Mucosa of descending colon (tissue), 3 donors: ENCODE results near the gene CLDN5. TPM values are rescaled to one million over a fixed set of nuclear protein-coding genes. Genes with fewer than 3 reads are reported as not detected.

ENCODE experiments used
- ATAC-seq: fragments of 200-7000 bp; cut with Tn5 transposase; one replicate; pipeline ENCODE4 v1.9.1; 2020; ENCODE audit warnings: mild to moderate bottlenecking, moderate library complexity
- DNase-seq, 3 donors: peaks; one replicate each; pipeline ENCODE4 v3.0.0-alpha.2; 2020
- H3K36me3 ChIP-seq: fragments of 200-600 bp; one replicate; pipeline ENCODE4 v1.8.0; 2021; ENCODE audit warnings: low read depth, mild to moderate bottlenecking
- H3K4me1 ChIP-seq: fragments of 200-600 bp; one replicate; pipeline ENCODE4 v1.8.0; 2021; ENCODE audit warnings: low read depth, mild to moderate bottlenecking
- H3K4me3 ChIP-seq: fragments of 200-600 bp; one replicate; pipeline ENCODE4 v1.8.0; 2021; ENCODE audit warnings: mild to moderate bottlenecking
- H3K9me3 ChIP-seq: fragments of 200-600 bp; one replicate; pipeline ENCODE4 v1.8.0; 2021; ENCODE audit warnings: mild to moderate bottlenecking
- intact Hi-C, 2 donors: fragments of 100-400 bp; cut with DNase I in 1 of 2; cut with micrococcal nuclease in 1 of 2; formaldehyde crosslinking; loops; one replicate each; pipeline versions ENCODE4 v1.11.0 to v1.11.1; 2022; cut with DNase I, micrococcal nuclease
- total RNA-seq, 3 donors: library from RNA; stranded (reverse); fragmentation: NEBNext Ultra II Directional in 2 of 3; extraction: Animal tissue kit (Norgen Biotek cat#: 25700) in 2 of 3; gene quantifications; one replicate each; pipeline versions ENCODE4 v1.2.1 to v1.2.4, GENCODE V29; 2021 to 2023
- TF ChIP-seq, protein P1 (sequence below): fragments of 200-600 bp; IDR thresholded peaks from one replicate; pipeline ENCODE4 v1.8.0; 2022; ENCODE audit warnings: antibody characterized with exemption, mild to moderate bottlenecking
- donor health status: DM: no; HTN: no; CAD: no; lungs with moderate emphysema.
- donor health status: DM: no; HTN: no; CAD: no.
- donor health status: DM: no; HTN: yes; CAD: no.

The CLDN5 gene
- total RNA-seq, 3 donors from 2014 or later, result 22.0 to 34.7 (median 22.2) TPM

DNA sequence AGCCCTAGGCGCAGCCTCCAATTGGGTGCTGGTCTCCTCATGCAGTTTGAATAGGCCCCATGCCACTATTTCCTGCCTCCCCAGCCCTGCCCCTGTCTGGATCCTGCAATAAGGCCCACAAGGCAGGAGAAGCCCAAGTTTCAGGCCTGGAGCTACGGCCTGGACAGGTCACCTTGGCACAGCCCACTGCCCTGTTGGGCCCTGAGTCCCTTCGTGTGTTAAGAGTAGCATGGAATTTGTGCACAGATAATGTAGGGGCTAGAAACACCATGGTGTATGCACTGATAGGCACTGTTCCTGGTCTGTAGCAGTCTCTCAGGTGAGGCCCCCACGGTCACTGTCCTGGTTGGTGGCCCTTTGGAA lies 24.3 kb downstream of the CLDN5 start:
- H3K36me3 ChIP-seq, result no peaks in the 10 kb centered on the region
- no peaks in the 10 kb centered on the region for H3K9me3 ChIP-seq
- ATAC-seq, result no peak
- H3K4me3 ChIP-seq, result no peak overlapping the region
- no peaks in the 10 kb centered on the region for H3K4me1 ChIP-seq
- intact Hi-C loops, result no loop called here
- DNase-seq, result no peak
- TF ChIP-seq, protein P1, sequence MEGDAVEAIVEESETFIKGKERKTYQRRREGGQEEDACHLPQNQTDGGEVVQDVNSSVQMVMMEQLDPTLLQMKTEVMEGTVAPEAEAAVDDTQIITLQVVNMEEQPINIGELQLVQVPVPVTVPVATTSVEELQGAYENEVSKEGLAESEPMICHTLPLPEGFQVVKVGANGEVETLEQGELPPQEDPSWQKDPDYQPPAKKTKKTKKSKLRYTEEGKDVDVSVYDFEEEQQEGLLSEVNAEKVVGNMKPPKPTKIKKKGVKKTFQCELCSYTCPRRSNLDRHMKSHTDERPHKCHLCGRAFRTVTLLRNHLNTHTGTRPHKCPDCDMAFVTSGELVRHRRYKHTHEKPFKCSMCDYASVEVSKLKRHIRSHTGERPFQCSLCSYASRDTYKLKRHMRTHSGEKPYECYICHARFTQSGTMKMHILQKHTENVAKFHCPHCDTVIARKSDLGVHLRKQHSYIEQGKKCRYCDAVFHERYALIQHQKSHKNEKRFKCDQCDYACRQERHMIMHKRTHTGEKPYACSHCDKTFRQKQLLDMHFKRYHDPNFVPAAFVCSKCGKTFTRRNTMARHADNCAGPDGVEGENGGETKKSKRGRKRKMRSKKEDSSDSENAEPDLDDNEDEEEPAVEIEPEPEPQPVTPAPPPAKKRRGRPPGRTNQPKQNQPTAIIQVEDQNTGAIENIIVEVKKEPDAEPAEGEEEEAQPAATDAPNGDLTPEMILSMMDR, result no peak

DNA sequence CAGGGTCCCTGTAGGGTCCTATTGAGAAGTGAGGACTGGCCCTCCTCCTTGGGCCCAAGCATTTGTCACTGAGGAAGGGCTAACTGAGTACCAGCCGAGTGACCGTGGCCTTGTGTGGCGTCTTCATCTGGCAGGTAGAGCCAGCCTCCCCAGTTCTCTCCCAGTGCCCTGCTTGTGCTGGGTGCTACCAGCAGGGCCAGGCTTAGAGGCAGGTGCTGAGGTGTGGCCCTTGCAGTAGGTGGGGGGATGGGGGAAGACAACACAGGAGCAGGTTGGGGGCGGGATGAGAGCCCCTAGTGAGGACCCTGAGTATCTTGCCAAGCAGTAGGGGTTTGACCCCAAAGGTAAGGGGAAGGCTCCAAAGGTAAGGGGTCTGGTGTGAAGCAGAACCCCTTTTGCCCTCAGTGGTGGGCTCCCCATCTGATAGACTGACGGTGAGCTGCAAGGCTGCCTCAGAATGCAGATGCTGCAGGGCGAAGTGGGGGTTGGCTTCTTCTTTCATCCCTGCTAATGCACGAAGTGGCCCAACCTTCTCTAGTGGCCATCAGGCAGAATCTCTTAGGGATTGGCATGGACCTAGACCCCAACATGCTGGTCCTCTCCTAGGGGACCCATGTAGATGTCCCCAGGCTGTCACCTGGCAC lies 24.9 kb downstream of the CLDN5 start:
- ATAC-seq, result no peak

DNA sequence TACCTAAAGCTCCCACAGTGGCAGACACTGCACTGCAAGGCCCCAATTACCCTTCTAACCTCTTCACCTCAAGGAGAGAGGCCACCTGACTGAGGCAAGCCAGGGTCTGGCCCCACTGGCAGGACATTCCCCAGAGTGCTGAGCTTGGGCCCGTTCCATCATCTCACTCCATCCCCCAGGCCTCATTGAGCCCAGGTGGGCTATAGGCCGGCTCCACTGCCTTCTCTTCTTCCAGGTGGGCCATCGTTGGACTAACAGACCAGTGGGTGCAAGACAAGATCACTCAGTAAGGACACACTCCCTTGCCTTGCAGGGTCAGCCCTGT lies 25.4 kb downstream of the CLDN5 start:
- no peak overlapping the region for H3K4me3 ChIP-seq
- intact Hi-C loops, result no loop called here
- DNase-seq (no peak), ATAC-seq (no peak)
- TF ChIP-seq, protein P1, result no peak
- no peaks in the 10 kb centered on the region for H3K36me3 ChIP-seq
- H3K9me3 ChIP-seq, result no peaks in the 10 kb centered on the region
- no peaks in the 10 kb centered on the region for H3K4me1 ChIP-seq

More for the DNA sequence above, 24.9 kb downstream of the CLDN5 start:
- Histone ChIP-seq H3K9me3 (no peaks in the 10 kb centered on the region), H3K4me1 (no peaks in the 10 kb centered on the region), H3K4me3 (no peak overlapping the region), H3K36me3 (no peaks in the 10 kb centered on the region)
- TF ChIP-seq, protein P1, result no peak
- intact Hi-C loops, result no loop called here
- DNase-seq, result no peak

DNA sequence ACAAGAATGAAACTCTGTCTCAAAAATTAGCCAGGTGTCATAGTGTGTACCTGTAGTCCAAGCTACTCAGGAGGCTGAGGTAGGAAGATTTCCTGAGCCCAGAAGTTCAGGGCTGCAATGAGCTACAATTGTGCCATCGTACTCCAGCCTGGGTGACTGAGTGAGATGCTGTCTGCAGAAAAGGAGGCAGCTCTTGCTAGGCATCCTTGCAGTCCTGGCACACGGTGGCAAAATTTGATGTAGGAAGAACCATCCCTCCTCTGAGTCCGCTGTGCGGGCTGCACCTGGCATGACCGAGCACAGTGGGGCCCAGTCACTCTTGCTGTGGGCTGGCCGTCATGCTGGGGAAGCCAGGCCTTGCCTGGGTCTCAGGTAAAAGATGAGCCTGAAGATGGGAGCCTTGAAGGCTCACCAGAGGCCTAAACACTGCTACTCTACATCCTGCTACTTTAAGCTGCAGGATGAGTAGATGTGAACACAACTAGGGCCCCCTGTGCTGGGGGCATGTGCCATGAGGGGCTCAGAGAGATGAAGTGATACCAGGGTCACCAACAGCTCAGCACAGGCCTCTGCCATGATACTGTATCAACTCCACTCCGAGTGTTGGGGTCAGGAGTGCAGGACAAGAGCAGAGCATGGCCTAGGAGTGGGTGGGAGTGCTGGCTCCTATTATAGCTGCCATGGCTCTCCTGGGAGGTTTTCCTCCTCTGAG lies 25.9 kb downstream of the CLDN5 start:
- ATAC-seq (no peak), DNase-seq (no peak)
- Histone ChIP-seq H3K4me1 (no peaks in the 10 kb centered on the region), H3K9me3 (no peaks in the 10 kb centered on the region), H3K4me3 (no peak overlapping the region), H3K36me3 (no peaks in the 10 kb centered on the region)
- TF ChIP-seq, protein P1, result no peak
- intact Hi-C loops, result no loop called here

DNA sequence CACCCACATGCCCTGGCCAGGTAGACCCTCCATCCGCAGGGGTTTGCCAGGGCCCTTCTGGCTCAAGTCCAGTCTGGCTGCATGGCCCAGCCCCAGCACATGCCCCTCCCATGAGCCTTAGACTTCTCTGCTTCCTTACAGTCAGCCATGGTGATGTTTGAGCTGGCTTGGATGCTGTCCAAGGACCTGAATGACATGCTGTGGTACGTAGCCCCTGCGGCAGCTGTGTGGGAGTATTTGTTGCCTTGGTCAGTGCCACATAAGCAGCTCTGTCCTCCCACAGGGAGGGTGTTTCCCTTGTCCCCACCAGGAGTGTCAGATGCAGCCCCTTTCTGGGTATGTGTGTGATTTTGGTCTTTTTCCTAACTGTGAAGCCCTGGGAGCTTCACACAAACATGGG lies 27.0 kb downstream of the CLDN5 start:
- DNase-seq, result no peak
- no peak overlapping the region for H3K4me3 ChIP-seq
- H3K36me3 ChIP-seq, result no peaks in the 10 kb centered on the region
- H3K4me1 ChIP-seq, result no peaks in the 10 kb centered on the region
- no peaks in the 10 kb centered on the region for H3K9me3 ChIP-seq
- TF ChIP-seq, protein P1, result no peak
- no peak for ATAC-seq
- intact Hi-C loops, result no loop called here
